Measurements from ENCODE around the gene DDIT4L.
"Not testable (repeated sequence)": the region's sequence is repeated elsewhere in the genome, so short reads cannot be mapped to it uniquely, and the experiment has no call there.

DNA sequence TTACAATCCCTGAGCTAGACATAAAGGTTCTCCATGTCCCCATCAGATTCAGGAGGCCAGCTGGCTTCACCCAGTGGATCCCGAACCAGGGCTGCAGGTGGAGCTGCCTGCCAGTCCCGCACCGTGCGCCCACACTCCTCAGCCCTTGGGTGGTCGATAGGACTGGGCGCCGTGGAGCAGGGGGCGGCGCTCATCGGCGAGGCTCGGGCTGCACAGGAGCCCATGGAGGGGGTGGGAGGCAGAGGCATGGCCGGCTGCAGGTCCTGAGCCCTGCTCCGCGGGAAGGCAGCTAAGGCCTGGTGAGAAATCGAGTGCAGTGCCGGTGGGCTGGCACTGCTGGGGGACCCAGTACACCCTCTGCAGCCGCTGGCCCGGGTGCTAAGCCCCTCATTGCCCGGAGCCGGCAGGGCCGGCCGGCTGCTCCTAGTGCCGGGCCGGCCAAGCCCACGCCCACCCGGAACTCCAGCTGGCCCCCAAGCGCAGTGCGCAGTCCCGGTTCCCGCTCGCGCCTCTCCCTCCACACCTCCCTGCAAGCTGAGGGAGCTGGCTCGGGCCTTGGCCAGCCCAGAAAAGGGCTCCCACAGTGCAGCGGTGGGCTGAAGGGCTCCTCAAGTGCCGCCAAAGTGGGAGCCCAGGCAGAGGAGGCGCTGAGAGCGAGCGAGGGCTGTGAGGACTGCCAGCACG lies 6.3 kb upstream of the DDIT4L start:
- TF ChIP-seq, protein P1, sequence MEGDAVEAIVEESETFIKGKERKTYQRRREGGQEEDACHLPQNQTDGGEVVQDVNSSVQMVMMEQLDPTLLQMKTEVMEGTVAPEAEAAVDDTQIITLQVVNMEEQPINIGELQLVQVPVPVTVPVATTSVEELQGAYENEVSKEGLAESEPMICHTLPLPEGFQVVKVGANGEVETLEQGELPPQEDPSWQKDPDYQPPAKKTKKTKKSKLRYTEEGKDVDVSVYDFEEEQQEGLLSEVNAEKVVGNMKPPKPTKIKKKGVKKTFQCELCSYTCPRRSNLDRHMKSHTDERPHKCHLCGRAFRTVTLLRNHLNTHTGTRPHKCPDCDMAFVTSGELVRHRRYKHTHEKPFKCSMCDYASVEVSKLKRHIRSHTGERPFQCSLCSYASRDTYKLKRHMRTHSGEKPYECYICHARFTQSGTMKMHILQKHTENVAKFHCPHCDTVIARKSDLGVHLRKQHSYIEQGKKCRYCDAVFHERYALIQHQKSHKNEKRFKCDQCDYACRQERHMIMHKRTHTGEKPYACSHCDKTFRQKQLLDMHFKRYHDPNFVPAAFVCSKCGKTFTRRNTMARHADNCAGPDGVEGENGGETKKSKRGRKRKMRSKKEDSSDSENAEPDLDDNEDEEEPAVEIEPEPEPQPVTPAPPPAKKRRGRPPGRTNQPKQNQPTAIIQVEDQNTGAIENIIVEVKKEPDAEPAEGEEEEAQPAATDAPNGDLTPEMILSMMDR (IDR thresholded peaks at IDR 0.05): not testable (repeated sequence)
- not testable (repeated sequence) for TF ChIP-seq POLR2A (IDR thresholded peaks at IDR 0.05)
